HepG2 (cell line): Measurements from ENCODE around the gene DNM1. TPM values are rescaled to one million over a fixed set of nuclear protein-coding genes. Genes with fewer than 3 reads are reported as not detected.

Source experiments
- ATAC-seq: fragments of 200-7000 bp; cut with Tn5 transposase; 3 replicates; pipeline ENCODE4 v1.9.1; 2020; ENCODE audit warnings: mild to moderate bottlenecking, moderate library complexity
- BruUV-seq: library from RNA; stranded (reverse); fragments of 400-500 nt; replicated peaks from 2 replicates; lab custom pipeline; 2021; lab: Mats Ljungman, UMichigan
- CTCF ChIA-PET: fragments of 300-600 bp; formaldehyde crosslinking; extraction: SDS; loops from one replicate; lab custom pipeline; 2021; ENCODE audit warnings: low total read pairs, inconsistent platforms, low intra/inter-chr PET ratio; lab: Yijun Ruan, JAX
- POLR2A ChIA-PET: fragments of 350-600 bp; sonication (Branson Sonifier 250); formaldehyde crosslinking; loops from one replicate; lab custom pipeline; 2020; ENCODE audit warnings: antibody characterized with exemption, inconsistent platforms; lab: Yijun Ruan, JAX
- DNase-seq: peaks from one replicate; pipeline ENCODE4 v3.0.0-alpha.2; 2015; ENCODE audit warnings: low spot score
- FAIRE-seq: peaks from 3 replicates; lab custom pipeline; 2011; peaks lifted over from hg19 to GRCh38; lab: Jason Lieb, UNC
- H2AFZ ChIP-seq: one replicate; pipeline ENCODE4 v1.6.1; 2011; ENCODE audit warnings: low read length, inconsistent platforms
- H3K27ac ChIP-seq: fragments of 300-600 bp; 3 replicates; pipeline ENCODE4 v1.8.0; 2011; ENCODE audit warnings: mixed run types, mild to moderate bottlenecking, mixed read lengths, low read length, inconsistent platforms; ENCODE audit not compliant: insufficient read depth; ENCODE audit errors: extremely low read length
- H3K27me3 ChIP-seq, 2 experiments: fragments of 200-600 bp in 1 of 2; 2 replicates in 1 of 2; 3 replicates in 1 of 2; pipeline versions ENCODE4 v1.6.0 to v1.8.0; 2011; ENCODE audit warnings: low read length in 2 of 2, mild to moderate bottlenecking in 2 of 2, moderate library complexity in 2 of 2, inconsistent platforms in 1 of 2; ENCODE audit not compliant: insufficient read depth in 2 of 2, control insufficient read depth in 1 of 2
- H3K36me3 ChIP-seq, 2 experiments: fragments of 200-600 bp in 1 of 2; replicated peaks in 1 of 2; 2 replicates in 1 of 2; 3 replicates in 1 of 2; pipeline versions ENCODE4 v1.5.1 to v1.8.0; 2011; ENCODE audit warnings: low read length in 2 of 2, inconsistent platforms in 1 of 2; ENCODE audit not compliant: insufficient read depth in 2 of 2, control insufficient read depth in 1 of 2
- H3K4me1 ChIP-seq: 2 replicates; pipeline ENCODE4 v1.5.1; 2012; ENCODE audit warnings: low read length, inconsistent platforms; ENCODE audit not compliant: insufficient read depth
- H3K4me2 ChIP-seq: 2 replicates; pipeline ENCODE4 v1.6.0; 2011; ENCODE audit warnings: low read depth, low read length, inconsistent platforms
- H3K4me3 ChIP-seq, 3 experiments: fragments of 200-600 bp in 1 of 3; sonication (generic), shearing (Covaris generic) in 1 of 3; replicated peaks in 1 of 3; 2 replicates each; pipeline ENCODE4 v1.5.1; 2011 to 2016; ENCODE audit warnings: low read length in 3 of 3, inconsistent platforms in 2 of 3, low read depth in 2 of 3, mild to moderate bottlenecking in 2 of 3, control low read depth in 1 of 3, mixed read lengths in 1 of 3; ENCODE audit not compliant: insufficient read depth in 1 of 3
- H3K79me2 ChIP-seq: one replicate; pipeline ENCODE4 v1.6.1; 2011; ENCODE audit warnings: low read length, inconsistent platforms; ENCODE audit not compliant: insufficient read depth
- H3K9ac ChIP-seq: 2 replicates; pipeline ENCODE4 v1.6.0; 2011; ENCODE audit warnings: mild to moderate bottlenecking, low read depth, low read length, inconsistent platforms; ENCODE audit not compliant: insufficient read depth
- H3K9me3 ChIP-seq: 2 replicates; pipeline ENCODE4 v1.5.1; 2012; ENCODE audit warnings: mild to moderate bottlenecking, low read length
- H4K20me1 ChIP-seq: 2 replicates; pipeline ENCODE4 v1.6.0; 2011; ENCODE audit warnings: inconsistent platforms, mild to moderate bottlenecking, low read length, moderate library complexity; ENCODE audit not compliant: insufficient read depth
- NFKB2 ChIP-seq: sonication (generic); formaldehyde crosslinking; IDR thresholded peaks from 2 replicates; pipeline ENCODE4 v1.4.0; 2020; ENCODE audit warnings: missing genetic modification reagents, borderline replicate concordance
- PHF8 ChIP-seq: sonication (generic); formaldehyde crosslinking; IDR thresholded peaks from 2 replicates; pipeline ENCODE4 v1.5.0; 2020; ENCODE audit warnings: missing genetic modification reagents
- RBFOX2 ChIP-seq: fragments of 200-400 bp; formaldehyde crosslinking; IDR thresholded peaks from 2 replicates; pipeline ENCODE4 v1.6.1; 2017; ENCODE audit warnings: low read depth, mild to moderate bottlenecking, low read length
- ZNF44 ChIP-seq: sonication (generic); formaldehyde crosslinking; IDR thresholded peaks from 2 replicates; pipeline ENCODE4 v1.5.1; 2020; ENCODE audit warnings: mild to moderate bottlenecking, missing genetic modification reagents
- ZNF629 ChIP-seq: sonication (generic); formaldehyde crosslinking; conservative IDR thresholded peaks from 2 replicates; pipeline ENCODE4 v1.5.0; 2020; ENCODE audit warnings: missing genetic modification reagents
- WGBS: methylation state at CpG from one replicate; pipeline ENCODE4 v1.1.6; 2017; ENCODE audit warnings: low lambda C conversion rate; 5-methylcytosine and 5-hydroxymethylcytosine counted together
- in situ Hi-C: cut with HindIII; loops from 2 replicates; pipeline ENCODE4 v1.10.0; 2017; ENCODE audit warnings: low pct_unique_long_range_greater_than_20kb; ENCODE audit not compliant: extremely low pct_ligation_motif_present
- intact Hi-C: fragments of 100-400 bp; cut with micrococcal nuclease; formaldehyde crosslinking; loops from one replicate; pipeline ENCODE4 v1.10.0; 2022; ENCODE audit not compliant: unreplicated experiment
- polyA plus RNA-seq, 8 experiments: library from polyadenylated mRNA; depleted of rRNA in 3 of 8; stranded (reverse) in 7 of 8; unstranded in 1 of 8; fragments of >200 nt; fragmentation: Illumina TruSeq in 4 of 8; extraction: Trizol in 4 of 8; gene quantifications; 2 replicates each; pipeline versions ENCODE4 v1.2.1 to v1.2.3, GENCODE V29; 2011 to 2016; ENCODE audit warnings: low read depth in 4 of 8, missing spikeins in 1 of 8, mixed read lengths in 1 of 8; ENCODE audit not compliant: insufficient read depth in 1 of 8
- total RNA-seq, 5 experiments: library from RNA; depleted of rRNA; stranded (reverse); fragments of >200 nt; fragmentation: Illumina TruSeq; extraction: Trizol; gene quantifications; 2 replicates each; pipeline ENCODE4 v1.2.3, GENCODE V29; 2016; ENCODE audit warnings: low read depth in 1 of 5
- TF ChIP-seq, protein P1 (sequence below): fragments of 450-650 bp; IDR thresholded peaks from 2 replicates; pipeline ENCODE4 v1.6.1; 2016

DNM1 gene
- total and polyA plus RNA-seq, 2 of the 13 experiments (the other 11 are each of a cell fraction or from before 2014, with no cell fraction given): 0.13 to 0.58 TPM

- in situ Hi-C loops: no loop called here
- CTCF ChIA-PET: no interaction called here
Observed at GRCh38 chr9:128266868-128267590, 63.9 kb downstream of the DNM1 start.

GRCh38 chr9:128271112-128271511 lies 67.9 kb downstream of the DNM1 start:
- Histone ChIP-seq H3K4me2 (no peak overlapping the region), H3K9me3 (no peaks in the 10 kb centered on the region), H4K20me1 (0 out of 2 replicates have a peak, but pooled peaks cover 5% of the 10 kb centered on the region), H3K79me2 (peaks cover 24% of the 10 kb centered on the region), H3K27me3 (no peaks in the 10 kb centered on the region; a peak in 1 of 5 replicates), H3K9ac (no peak overlapping the region), H2AFZ (no peak overlapping the region), H3K4me1 (peaks cover 16% of the 10 kb centered on the region), H3K36me3 (peaks cover 11 to 59% of the 10 kb centered on the region in 2 experiments), H3K4me3 (no peak overlapping the region), H3K27ac (no peak overlapping the region)
- ChIA-PET CTCF (no interaction called here), POLR2A (no interaction called here)
- intact Hi-C loops: no loop called here
- DNase-seq: no peak
- no peak for FAIRE-seq
- TF ChIP-seq ZNF629 (no peak), ZNF44 (CRISPR knock-in tag) (no peak), RBFOX2 (0 out of 2 replicates have a peak, but pooled peaks have one; percentile 26), PHF8 (no peak)
- ATAC-seq: no peak
- WGBS: 94% methylated on average over 3 of the region's 3 CpGs
- no TSS peak for BruUV-seq
- in situ Hi-C loops: no loop called here

More at GRCh38 chr9:128266868-128267590, 63.9 kb downstream of the DNM1 start:
- Histone ChIP-seq H3K4me1 (no peaks in the 10 kb centered on the region), H3K4me2 (no peak overlapping the region), H3K36me3 (peaks cover 17 to 67% of the 10 kb centered on the region in 2 experiments), H3K79me2 (no peaks in the 10 kb centered on the region), H3K27ac (no peak overlapping the region), H4K20me1 (no peaks in the 10 kb centered on the region), H3K4me3 (no peak overlapping the region), H3K27me3 (no peaks in the 10 kb centered on the region), H3K9me3 (no peaks in the 10 kb centered on the region), H2AFZ (no peak overlapping the region), H3K9ac (no peak overlapping the region)
- no peak for TF ChIP-seq NFKB2
- TF ChIP-seq, protein P1, sequence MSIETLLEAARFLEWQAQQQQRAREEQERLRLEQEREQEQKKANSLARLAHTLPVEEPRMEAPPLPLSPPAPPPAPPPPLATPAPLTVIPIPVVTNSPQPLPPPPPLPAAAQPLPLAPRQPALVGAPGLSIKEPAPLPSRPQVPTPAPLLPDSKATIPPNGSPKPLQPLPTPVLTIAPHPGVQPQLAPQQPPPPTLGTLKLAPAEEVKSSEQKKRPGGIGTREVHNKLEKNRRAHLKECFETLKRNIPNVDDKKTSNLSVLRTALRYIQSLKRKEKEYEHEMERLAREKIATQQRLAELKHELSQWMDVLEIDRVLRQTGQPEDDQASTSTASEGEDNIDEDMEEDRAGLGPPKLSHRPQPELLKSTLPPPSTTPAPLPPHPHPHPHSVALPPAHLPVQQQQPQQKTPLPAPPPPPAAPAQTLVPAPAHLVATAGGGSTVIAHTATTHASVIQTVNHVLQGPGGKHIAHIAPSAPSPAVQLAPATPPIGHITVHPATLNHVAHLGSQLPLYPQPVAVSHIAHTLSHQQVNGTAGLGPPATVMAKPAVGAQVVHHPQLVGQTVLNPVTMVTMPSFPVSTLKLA: peak; percentile 86
- intact Hi-C loops: no loop called here
- FAIRE-seq: no peak
- no peak for DNase-seq
- ATAC-seq: no peak
- POLR2A ChIA-PET: interaction anchor here (1.3 kb wide), 2 partner anchors 9 to 15 kb away, joined by 3 to 4 read pairs; partner anchors contain the start of genes GOLGA2 and SWI5
- no TSS peak for BruUV-seq
- 97% methylated on average over 13 of the region's 15 CpGs for WGBS
